Naive thymus-derived CD4-positive, alpha-beta T cell (primary cell): ENCODE measurements around the gene CAPN9. TPM values are rescaled to one million over a fixed set of nuclear protein-coding genes. Genes with fewer than 3 reads are reported as not detected.
A peak's percentile ranks its signal among the peaks of the same experiment; 100 is the strongest.

Source experiments
- ATAC-seq: fragments of 150-1000 bp; cut with Tn5 transposase; 2 replicates; pipeline ENCODE4 v1.10.0; 2021; ENCODE audit warnings: mild to moderate bottlenecking, moderate library complexity
- CTCF ChIA-PET: fragments of 350-600 bp; sonication (Branson Sonifier 250); formaldehyde crosslinking; loops from one replicate; lab custom pipeline; 2021; ENCODE audit warnings: antibody characterized with exemption; lab: Charles Lee
- POLR2A ChIA-PET: fragments of 350-600 bp; sonication (Branson Sonifier 250); formaldehyde crosslinking; loops from one replicate; lab custom pipeline; 2021; ENCODE audit warnings: antibody characterized with exemption, inconsistent platforms; lab: Charles Lee
- DNase-seq, 9 donors: peaks; one replicate each; pipeline versions ENCODE4 v3.0.0 to v3.0.0-alpha.2; 2020 to 2022; ENCODE audit warnings: mixed read lengths in 1 of 9
- H3K27ac ChIP-seq: one replicate; pipeline ENCODE4 v1.7.0; 2013; ENCODE audit warnings: mild to moderate bottlenecking, low read depth, low read length, moderate library complexity
- H3K27me3 ChIP-seq, 2 donors: one replicate each; pipeline ENCODE4 v1.7.0; 2013; ENCODE audit warnings: low read length in 2 of 2, mild to moderate bottlenecking in 2 of 2, moderate library complexity in 2 of 2; ENCODE audit not compliant: control insufficient read depth in 2 of 2, insufficient read depth in 2 of 2
- H3K36me3 ChIP-seq, 3 experiments: 1 replicate in 2 of 3; 2 replicates in 1 of 3; pipeline ENCODE4 v1.7.0; 2013; ENCODE audit warnings: low read length in 3 of 3, mild to moderate bottlenecking in 3 of 3, moderate library complexity in 1 of 3; ENCODE audit not compliant: insufficient read depth in 3 of 3, control insufficient read depth in 2 of 3
- H3K4me1 ChIP-seq, 2 donors: one replicate each; pipeline ENCODE4 v1.7.0; 2013; ENCODE audit warnings: low read length in 2 of 2, mild to moderate bottlenecking in 2 of 2, moderate library complexity in 1 of 2; ENCODE audit not compliant: control insufficient read depth in 2 of 2, insufficient read depth in 2 of 2
- H3K4me3 ChIP-seq: 2 replicates; pipeline ENCODE4 v1.7.0; 2013; ENCODE audit warnings: mild to moderate bottlenecking, low read length
- H3K9me3 ChIP-seq, 3 experiments: 1 replicate in 2 of 3; 2 replicates in 1 of 3; pipeline ENCODE4 v1.7.0; 2013; ENCODE audit warnings: low read length in 3 of 3; ENCODE audit not compliant: control insufficient read depth in 2 of 3
- H3K27ac Mint-ChIP-seq, 9 donors: one replicate each; pipeline ENCODE4 v1.8.0; 2020 to 2022; ENCODE audit warnings: mixed read lengths in 9 of 9, mild to moderate bottlenecking in 8 of 9, moderate library complexity in 5 of 9, inconsistent platforms in 2 of 9
- H3K27me3 Mint-ChIP-seq, 5 donors: one replicate each; pipeline ENCODE4 v1.8.0; 2021 to 2022; ENCODE audit warnings: mixed read lengths in 5 of 5, mild to moderate bottlenecking in 1 of 5
- H3K36me3 Mint-ChIP-seq, 5 donors: one replicate each; pipeline ENCODE4 v1.8.0; 2020 to 2022; ENCODE audit warnings: mixed read lengths in 5 of 5, mild to moderate bottlenecking in 3 of 5, inconsistent platforms in 1 of 5
- H3K4me1 Mint-ChIP-seq, 7 donors: one replicate each; pipeline ENCODE4 v1.8.0; 2020 to 2022; ENCODE audit warnings: mixed read lengths in 7 of 7, mild to moderate bottlenecking in 3 of 7, inconsistent platforms in 1 of 7
- H3K4me3 Mint-ChIP-seq, 10 donors: one replicate each; pipeline ENCODE4 v1.8.0; 2020 to 2022; ENCODE audit warnings: mild to moderate bottlenecking in 10 of 10, mixed read lengths in 10 of 10, moderate library complexity in 6 of 10, inconsistent platforms in 2 of 10
- H3K9me3 Mint-ChIP-seq, 11 donors: one replicate each; pipeline ENCODE4 v1.8.0; 2020 to 2022; ENCODE audit warnings: mixed read lengths in 11 of 11, mild to moderate bottlenecking in 4 of 11, inconsistent platforms in 1 of 11, moderate library complexity in 1 of 11
- intact Hi-C, 2 donors: fragments of 100-400 bp; cut with micrococcal nuclease; formaldehyde crosslinking; loops; one replicate each; pipeline ENCODE4 v1.15.1; 2023
- polyA plus RNA-seq, 2 donors: library from polyadenylated mRNA; unstranded; fragments of 300-500 nt; fragmentation: Illumina TruSeq; gene quantifications; one replicate each; pipeline ENCODE4 v1.2.3, GENCODE V29; 2021
- total RNA-seq, 6 experiments: library from RNA in 5 of 6; stranded (reverse) in 5 of 6; gene quantifications; 1 replicate in 5 of 6; 2 replicates in 1 of 6; pipeline ENCODE4 v1.2.3 and lab custom pipeline; 2021 to 2026

Gene CAPN9
- total and polyA plus RNA-seq, 7 experiments from 2014 or later: 0.12 TPM; not detected in 6

DNA sequence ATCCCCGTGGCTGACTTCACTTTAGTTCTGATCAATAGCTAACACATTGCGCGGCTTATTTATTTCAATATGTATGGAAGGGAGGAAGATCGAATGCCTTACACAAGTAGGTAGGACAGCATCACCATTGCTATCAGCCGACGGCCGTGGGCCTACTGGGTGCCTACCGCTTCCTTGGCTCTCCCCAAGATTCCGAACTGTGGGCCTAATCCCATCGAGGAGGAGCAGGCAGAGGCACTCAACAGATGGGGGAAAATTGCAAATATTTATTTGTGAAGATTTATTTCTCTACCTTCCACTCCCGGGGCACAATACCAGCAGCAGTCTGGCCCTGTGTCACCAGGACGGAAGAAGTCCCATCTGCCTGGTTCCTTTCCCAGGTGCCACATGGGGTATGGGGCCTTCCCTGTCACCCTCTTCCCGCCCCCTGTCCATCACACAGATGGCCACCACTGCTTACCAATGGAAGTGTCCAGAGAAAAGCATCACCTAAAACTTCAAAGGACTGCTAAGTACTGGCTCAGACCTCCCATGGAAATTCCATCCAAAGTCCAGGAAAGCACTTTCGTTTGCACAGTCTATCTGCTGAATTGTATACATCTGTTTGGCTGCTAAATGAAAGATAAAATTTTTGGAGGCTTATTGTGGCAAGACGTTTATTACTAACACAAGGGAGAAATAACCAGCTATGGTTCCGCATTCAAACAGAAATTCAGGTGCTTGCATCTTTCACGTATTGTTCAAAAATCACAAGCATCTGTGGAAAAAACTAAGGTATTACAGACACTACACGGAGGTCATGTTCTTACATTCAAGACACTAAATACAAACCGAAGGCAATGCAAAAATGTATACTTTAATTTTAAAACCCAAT lies 45.1 kb upstream of the CAPN9 start:
- no peaks in the 10 kb centered on the region for H3K36me3 Mint-ChIP-seq
- no peaks in the 10 kb centered on the region for H3K4me1 Mint-ChIP-seq
- Histone ChIP-seq H3K9me3 (no peaks in the 10 kb centered on the region), H3K27ac (no peak overlapping the region), H3K4me1 (no peaks in the 10 kb centered on the region), H3K4me3 (no peak overlapping the region), H3K27me3 (no peaks in the 10 kb centered on the region), H3K36me3 (no peaks in the 10 kb centered on the region)
- peaks cover 0 to 9% (median 3%) of the 10 kb centered on the region in 5 donors for H3K27me3 Mint-ChIP-seq
- ChIA-PET POLR2A (no interaction called here), CTCF (no interaction called here)
- ATAC-seq (no peak), DNase-seq (no peak)
- H3K9me3 Mint-ChIP-seq: peaks cover 0 to 3% (median 0%) of the 10 kb centered on the region in 11 donors
- H3K4me3 Mint-ChIP-seq: no peak overlapping the region
- no peak overlapping the region for H3K27ac Mint-ChIP-seq
- intact Hi-C loops: no loop called here

DNA sequence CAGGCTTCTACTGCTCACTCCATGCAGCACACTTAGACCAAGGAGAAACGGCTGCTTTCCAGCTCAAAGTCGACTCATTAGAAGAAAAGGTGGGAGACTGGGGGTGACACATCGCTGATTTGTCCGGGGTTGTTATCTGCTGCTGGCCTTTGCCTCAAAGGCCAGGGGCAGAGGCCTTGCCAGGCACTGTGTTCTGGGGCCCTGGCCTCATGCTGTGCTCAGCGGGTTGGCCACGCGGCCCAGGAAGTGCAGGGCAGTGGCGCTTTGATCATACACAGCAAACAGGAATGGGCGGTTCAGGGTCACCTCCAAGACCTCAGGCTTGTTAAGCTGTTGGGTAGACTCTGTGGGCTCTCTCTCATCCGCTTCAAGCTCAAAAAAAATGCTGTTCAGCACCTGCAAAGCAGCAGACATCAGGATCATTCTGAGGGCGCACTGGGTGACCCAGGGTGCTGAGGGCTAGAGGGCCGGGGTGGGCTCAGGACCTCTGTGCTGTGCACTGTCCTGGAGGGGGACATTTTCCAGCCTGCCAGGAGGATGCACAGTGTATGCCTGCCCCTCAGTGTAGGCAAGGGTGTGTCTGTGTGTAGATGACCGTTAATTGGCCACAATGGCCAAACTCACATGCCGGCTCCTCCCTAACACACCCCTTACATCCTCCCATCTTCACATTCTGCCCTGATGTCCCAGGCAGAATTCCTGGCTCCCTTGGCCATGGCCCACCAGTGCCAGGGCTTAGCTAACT lies 44.1 kb upstream of the CAPN9 start:
- H3K4me1 ChIP-seq: no peaks in the 10 kb centered on the region
- Mint-ChIP-seq H3K36me3 (no peaks in the 10 kb centered on the region), H3K4me1 (peaks cover 0 to 6% (median 0%) of the 10 kb centered on the region in 7 donors), H3K27ac (no peak overlapping the region), H3K9me3 (peaks cover 0 to 3% (median 0%) of the 10 kb centered on the region in 11 donors), H3K27me3 (peaks cover 0 to 9% (median 4%) of the 10 kb centered on the region in 5 donors), H3K4me3 (no peak overlapping the region)
- intact Hi-C loops: no loop called here
- DNase-seq (no peak), ATAC-seq (peak; percentile 22)
- H3K27me3 ChIP-seq: no peaks in the 10 kb centered on the region
- no peaks in the 10 kb centered on the region for H3K36me3 ChIP-seq
- no peak overlapping the region for H3K27ac ChIP-seq
- H3K9me3 ChIP-seq: no peaks in the 10 kb centered on the region
- no peak overlapping the region for H3K4me3 ChIP-seq
- POLR2A ChIA-PET: no interaction called here
- CTCF ChIA-PET: no interaction called here

DNA sequence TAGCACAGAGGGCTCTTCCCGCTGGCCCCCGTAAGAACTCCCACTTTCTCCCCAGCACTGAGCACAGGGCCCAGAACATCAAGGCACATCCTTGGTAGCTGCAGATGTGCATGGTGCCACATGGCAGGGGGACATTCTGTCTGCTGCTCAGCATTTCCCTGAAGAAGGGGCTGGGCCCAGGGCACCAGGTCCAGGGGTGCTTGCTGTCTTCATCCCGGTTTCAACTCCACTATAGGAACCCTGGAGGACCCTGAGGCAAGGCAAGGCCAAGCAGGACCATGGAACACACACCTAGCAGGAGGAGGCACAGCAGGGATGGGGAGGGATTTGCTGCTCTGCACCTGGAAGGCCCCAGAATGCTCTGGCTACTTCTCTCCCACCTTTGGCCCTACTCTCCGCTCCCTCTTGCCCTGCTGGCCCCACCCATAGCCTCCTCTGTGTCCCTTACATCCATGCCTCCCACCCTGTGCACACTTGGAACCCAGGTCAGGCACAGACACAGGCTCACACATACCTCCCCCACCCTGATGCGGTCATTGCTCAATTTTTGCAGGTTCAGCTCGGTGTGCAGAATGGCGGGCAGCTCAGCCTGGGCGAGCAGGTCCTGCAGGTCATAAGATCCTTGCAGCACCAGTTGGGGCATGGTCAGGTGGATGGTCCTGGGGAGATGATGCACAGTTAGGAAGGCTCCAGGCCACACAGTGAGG lies 43.4 kb upstream of the CAPN9 start:
- no peaks in the 10 kb centered on the region for H3K27me3 ChIP-seq
- H3K36me3 ChIP-seq: no peaks in the 10 kb centered on the region
- DNase-seq (no peak), ATAC-seq (no peak)
- Mint-ChIP-seq H3K9me3 (peaks cover 0 to 3% (median 0%) of the 10 kb centered on the region in 11 donors), H3K36me3 (no peaks in the 10 kb centered on the region), H3K27ac (no peak overlapping the region), H3K27me3 (peaks cover 0 to 11% (median 5%) of the 10 kb centered on the region in 5 donors), H3K4me1 (peaks cover 0 to 7% (median 0%) of the 10 kb centered on the region in 7 donors), H3K4me3 (no peak overlapping the region)
- ChIA-PET POLR2A (no interaction called here), CTCF (no interaction called here)
- no peak overlapping the region for H3K4me3 ChIP-seq
- no peaks in the 10 kb centered on the region for H3K9me3 ChIP-seq
- no peak overlapping the region for H3K27ac ChIP-seq
- H3K4me1 ChIP-seq: no peaks in the 10 kb centered on the region
- intact Hi-C loops: no loop called here

- Mint-ChIP-seq H3K27ac (no peak overlapping the region), H3K4me1 (peaks cover 0 to 7% (median 0%) of the 10 kb centered on the region in 7 donors), H3K4me3 (no peak overlapping the region), H3K36me3 (no peaks in the 10 kb centered on the region), H3K27me3 (peaks cover 0 to 13% (median 5%) of the 10 kb centered on the region in 5 donors), H3K9me3 (peaks cover 0 to 3% (median 0%) of the 10 kb centered on the region in 11 donors)
- no peaks in the 10 kb centered on the region for H3K36me3 ChIP-seq
- no peak overlapping the region for H3K27ac ChIP-seq
- no peaks in the 10 kb centered on the region for H3K4me1 ChIP-seq
- CTCF ChIA-PET: no interaction called here
- POLR2A ChIA-PET: no interaction called here
- DNase-seq: no peak
- H3K9me3 ChIP-seq: no peaks in the 10 kb centered on the region
- intact Hi-C loops: no loop called here
- H3K4me3 ChIP-seq: no peak overlapping the region
- no peaks in the 10 kb centered on the region for H3K27me3 ChIP-seq
- ATAC-seq: no peak
Measured at GRCh38 chr1:230704830-230705229, 42.4 kb upstream of the CAPN9 start.

DNA sequence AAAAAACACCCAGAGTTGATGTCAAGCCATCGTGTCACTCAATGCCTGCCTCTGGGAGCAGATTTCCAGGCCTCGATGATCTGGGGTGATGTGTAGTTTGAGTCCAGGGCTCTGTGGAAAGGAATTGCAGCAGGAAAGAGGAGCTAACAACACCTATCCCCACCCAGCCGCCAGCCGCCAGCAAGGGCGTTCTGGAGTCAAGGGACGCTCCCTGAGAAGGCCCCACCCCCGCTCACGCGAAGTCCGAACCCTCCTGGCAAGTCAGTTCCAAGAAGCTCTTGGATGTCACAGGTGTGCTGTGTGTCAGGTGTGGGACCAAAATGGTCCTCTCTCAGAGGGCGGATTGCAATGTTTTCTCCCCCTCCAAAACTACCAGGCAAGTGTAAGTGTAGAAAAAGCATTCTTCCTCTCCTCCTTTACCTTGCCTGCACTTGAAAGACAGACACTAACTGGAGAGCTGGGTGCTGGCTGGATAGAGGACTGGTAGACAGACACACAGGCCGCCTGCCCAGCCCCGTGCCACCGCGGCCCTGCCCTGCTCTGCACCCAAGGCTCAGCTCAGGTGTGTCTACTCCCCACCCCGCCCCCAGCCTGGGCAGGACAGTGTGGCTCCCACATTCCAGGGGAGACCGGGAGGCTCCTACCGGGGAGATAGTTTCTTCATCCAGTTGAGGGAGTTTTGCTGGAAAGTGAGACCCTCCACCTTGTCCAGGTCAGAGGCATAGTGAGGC lies 41.7 kb upstream of the CAPN9 start:
- intact Hi-C loops: no loop called here
- H3K27me3 ChIP-seq: no peaks in the 10 kb centered on the region
- Mint-ChIP-seq H3K27me3 (peaks cover 0 to 13% (median 5%) of the 10 kb centered on the region in 5 donors), H3K4me3 (no peak overlapping the region), H3K36me3 (no peaks in the 10 kb centered on the region), H3K9me3 (peaks cover 0 to 3% (median 0%) of the 10 kb centered on the region in 11 donors), H3K27ac (no peak overlapping the region), H3K4me1 (peaks cover 0 to 7% (median 0%) of the 10 kb centered on the region in 7 donors)
- no peaks in the 10 kb centered on the region for H3K36me3 ChIP-seq
- no peak overlapping the region for H3K4me3 ChIP-seq
- no peak for ATAC-seq
- ChIA-PET POLR2A (no interaction called here), CTCF (no interaction called here)
- H3K27ac ChIP-seq: no peak overlapping the region
- no peaks in the 10 kb centered on the region for H3K4me1 ChIP-seq
- H3K9me3 ChIP-seq: no peaks in the 10 kb centered on the region
- no peak for DNase-seq

GRCh38 chr1:230706020-230706699 lies 41.0 kb upstream of the CAPN9 start:
- ChIA-PET POLR2A (no interaction called here), CTCF (no interaction called here)
- H3K9me3 ChIP-seq: no peaks in the 10 kb centered on the region
- no peak overlapping the region for H3K4me3 ChIP-seq
- no peaks in the 10 kb centered on the region for H3K27me3 ChIP-seq
- peaks cover 0 to 3% (median 0%) of the 10 kb centered on the region in 11 donors for H3K9me3 Mint-ChIP-seq
- peaks cover 0 to 17% (median 5%) of the 10 kb centered on the region in 5 donors for H3K27me3 Mint-ChIP-seq
- no peaks in the 10 kb centered on the region for H3K4me1 ChIP-seq
- H3K27ac Mint-ChIP-seq: no peak overlapping the region
- H3K36me3 ChIP-seq: no peaks in the 10 kb centered on the region
- peaks cover 0 to 7% (median 0%) of the 10 kb centered on the region in 7 donors for H3K4me1 Mint-ChIP-seq
- H3K4me3 Mint-ChIP-seq: no peak overlapping the region
- H3K27ac ChIP-seq: no peak overlapping the region
- DNase-seq: no peak
- ATAC-seq: no peak
- H3K36me3 Mint-ChIP-seq: no peaks in the 10 kb centered on the region
- intact Hi-C loops: no loop called here
